ENCODE data around the gene IGLL1. TPM values are rescaled to one million over a fixed set of nuclear protein-coding genes. Genes with fewer than 3 reads are reported as not detected.

The IGLL1 gene
- total and polyA plus RNA-seq, 3 donors from 2014 or later: 6.9 to 36.9 (median 24.6) TPM

- TF ChIP-seq POLR2A (IDR thresholded peaks at IDR 0.05) (no peak), CTCF (IDR thresholded peaks at IDR 0.05) (no peak)
- Histone ChIP-seq H3K27me3 (no peaks in the 10 kb centered on the region), H3K36me3 (ENCODE audit: low read depth, missing control alignments) (no peaks in the 10 kb centered on the region), H3K27ac (no peak overlapping the region), H3K4me3 (no peak overlapping the region), H3K4me1 (no peaks in the 10 kb centered on the region), H3K9me3 (no peaks in the 10 kb centered on the region)
- intact Hi-C loops (cut with DNase I; ENCODE audit: low total_unique reads): no loop called here
- no peak for DNase-seq
- 86 to 89% methylated on average over 18 to 21 of the region's 21 CpGs for WGBS, 2 donors
Measured at GRCh38 chr22:23553924-23554870, 25.9 kb downstream of the IGLL1 start.

- H3K27ac ChIP-seq: no peak overlapping the region
- H3K4me1 ChIP-seq: no peaks in the 10 kb centered on the region
- H3K27me3 ChIP-seq: no peaks in the 10 kb centered on the region
- DNase-seq: no peak
- no peaks in the 10 kb centered on the region for H3K9me3 ChIP-seq
- intact Hi-C loops (cut with DNase I; ENCODE audit: low total_unique reads): no loop called here
- no peak for TF ChIP-seq CTCF (IDR thresholded peaks at IDR 0.05)
- TF ChIP-seq POLR2A (IDR thresholded peaks at IDR 0.05): no peak
- no peaks in the 10 kb centered on the region for H3K36me3 ChIP-seq (ENCODE audit: low read depth, missing control alignments)
- 79 to 94% methylated on average over 3 to 5 of the region's 5 CpGs for WGBS, 2 donors
- no peak overlapping the region for H3K4me3 ChIP-seq
Measured at GRCh38 chr22:23553438-23553837, 26.7 kb downstream of the IGLL1 start.

- Histone ChIP-seq H3K9me3 (no peaks in the 10 kb centered on the region), H3K36me3 (ENCODE audit: low read depth, missing control alignments) (no peaks in the 10 kb centered on the region), H3K27ac (no peak overlapping the region), H3K4me3 (no peak overlapping the region), H3K4me1 (no peaks in the 10 kb centered on the region), H3K27me3 (no peaks in the 10 kb centered on the region)
- DNase-seq: no peak
- TF ChIP-seq POLR2A (IDR thresholded peaks at IDR 0.05): no peak
- TF ChIP-seq CTCF (IDR thresholded peaks at IDR 0.05): no peak
- intact Hi-C loops (cut with DNase I; ENCODE audit: low total_unique reads): no loop called here
Measured at GRCh38 chr22:23552573-23552972, 27.5 kb downstream of the IGLL1 start.

GRCh38 chr22:23551385-23551784 lies 28.7 kb downstream of the IGLL1 start:
- H3K36me3 ChIP-seq (ENCODE audit: low read depth, missing control alignments): no peaks in the 10 kb centered on the region
- no peak overlapping the region for H3K4me3 ChIP-seq
- TF ChIP-seq POLR2A (IDR thresholded peaks at IDR 0.05): no peak
- TF ChIP-seq CTCF (IDR thresholded peaks at IDR 0.05): no peak
- intact Hi-C loops (cut with DNase I; ENCODE audit: low total_unique reads): no loop called here
- no peaks in the 10 kb centered on the region for H3K27me3 ChIP-seq
- DNase-seq: no peak
- no peaks in the 10 kb centered on the region for H3K9me3 ChIP-seq
- no peaks in the 10 kb centered on the region for H3K4me1 ChIP-seq
- H3K27ac ChIP-seq: no peak overlapping the region

Measured in testis (tissue), 3 donors.